Posterior cingulate gyrus (tissue), 11 donors: ENCODE data around the gene RAPGEF4.

ENCODE experiments used
- DNase-seq, 10 donors: peaks; one replicate each; pipeline versions ENCODE4 v3.0.0 to v3.0.0-alpha.2; 2020 to 2021; ENCODE audit warnings: mixed read lengths in 3 of 10
- intact Hi-C: fragments of 100-400 bp; cut with DNase I; formaldehyde crosslinking; loops from one replicate; pipeline ENCODE4 v1.15.1; 2023

RAPGEF4 gene

DNA sequence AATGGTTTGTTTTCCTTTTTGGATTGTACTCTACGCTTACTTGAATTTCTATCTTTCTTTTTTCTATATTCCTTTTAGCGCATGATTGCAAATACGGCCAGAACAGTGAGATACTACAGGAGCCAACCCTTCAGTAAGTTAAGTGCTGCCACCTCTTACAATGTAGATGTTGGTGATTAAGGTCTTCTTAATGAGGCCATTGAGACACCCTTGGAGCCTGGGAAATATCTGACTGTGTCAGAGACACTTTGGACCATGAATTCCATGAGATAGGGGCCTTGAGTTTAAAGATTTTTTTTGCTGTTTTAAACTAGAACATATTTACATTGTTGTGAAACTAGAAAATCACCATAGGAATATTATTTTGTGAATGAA lies 312.9 kb downstream of the RAPGEF4 start:
- no peak for DNase-seq
- intact Hi-C loops: no loop called here

DNA sequence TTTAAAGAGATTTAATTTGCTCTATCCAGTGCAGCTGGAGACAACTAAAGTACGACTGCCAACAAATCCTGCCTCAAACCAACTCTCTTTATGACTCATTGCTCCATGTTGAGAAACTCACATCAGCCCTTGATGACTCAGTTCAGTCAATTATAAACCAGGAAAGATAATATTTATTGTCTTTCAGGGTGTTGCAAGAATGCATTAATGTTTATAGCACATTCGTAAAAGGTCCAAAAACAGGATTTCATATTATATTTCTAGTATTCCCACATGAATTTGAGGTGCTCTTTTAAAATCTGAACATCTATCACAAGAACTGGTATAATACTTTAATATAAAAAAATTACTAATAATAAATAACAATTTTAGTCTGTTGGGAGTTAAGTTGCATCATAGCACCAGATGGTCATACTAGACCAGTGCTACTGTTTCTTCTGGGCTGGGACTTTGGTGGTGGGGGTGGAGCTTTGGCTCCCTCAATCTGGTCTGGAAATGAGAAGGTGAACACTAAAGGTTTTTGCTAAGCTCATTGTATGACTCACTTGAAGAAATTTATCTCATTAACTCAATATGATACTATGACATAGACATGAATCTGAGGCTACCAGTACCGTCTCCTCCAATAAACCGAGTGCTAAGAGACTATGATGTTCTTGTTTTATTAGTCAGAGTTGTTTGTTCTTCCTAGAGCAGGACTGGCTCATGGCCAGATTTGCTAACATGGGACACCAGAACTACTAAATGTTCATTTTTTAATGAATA lies 313.4 kb downstream of the RAPGEF4 start:
- intact Hi-C loops: no loop called here

GRCh38 chr2:173049831-173050230 lies 314.2 kb downstream of the RAPGEF4 start:
- no peak for DNase-seq
- intact Hi-C loops: no loop called here

More for the DNA sequence above, 313.4 kb downstream of the RAPGEF4 start:
- no peak for DNase-seq

GRCh38 chr2:173050684-173051083 lies 315.0 kb downstream of the RAPGEF4 start:
- intact Hi-C loops: no loop called here
- no peak for DNase-seq

DNA sequence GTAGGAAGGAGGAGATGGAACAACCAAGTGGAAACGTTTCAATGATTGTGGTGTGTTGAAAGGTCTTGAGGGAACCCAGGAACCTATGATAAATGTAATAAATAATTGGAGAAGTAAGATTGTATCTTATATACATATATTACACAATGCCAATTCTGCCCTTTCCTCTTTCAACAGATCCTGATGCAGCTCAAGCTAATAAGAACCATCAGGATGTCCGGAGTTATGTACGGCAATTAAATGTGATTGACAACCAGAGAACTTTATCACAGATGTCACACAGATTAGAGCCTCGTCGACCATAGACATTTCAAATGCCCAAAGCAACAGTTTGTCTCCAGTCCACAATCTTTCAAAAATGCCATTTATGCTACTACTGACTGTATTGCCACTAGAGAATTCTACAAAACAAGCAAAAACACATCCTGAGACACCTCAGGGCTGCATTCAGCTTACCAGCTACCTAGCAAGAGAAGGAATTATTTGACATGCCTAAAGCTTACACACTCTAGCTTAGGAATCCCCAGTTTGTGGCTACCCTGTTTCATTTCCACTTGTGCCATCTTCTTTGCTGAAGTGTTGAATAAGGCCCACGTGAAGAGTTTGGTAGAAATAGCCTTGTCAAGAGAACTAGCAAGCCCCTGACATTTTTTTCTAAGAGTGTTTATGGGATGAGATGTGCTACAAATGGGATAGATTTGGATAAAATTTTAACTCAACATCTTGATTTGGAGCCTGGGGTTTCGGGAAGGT lies 316.0 kb downstream of the RAPGEF4 start:
- intact Hi-C loops: no loop called here
- DNase-seq: no peak

DNA sequence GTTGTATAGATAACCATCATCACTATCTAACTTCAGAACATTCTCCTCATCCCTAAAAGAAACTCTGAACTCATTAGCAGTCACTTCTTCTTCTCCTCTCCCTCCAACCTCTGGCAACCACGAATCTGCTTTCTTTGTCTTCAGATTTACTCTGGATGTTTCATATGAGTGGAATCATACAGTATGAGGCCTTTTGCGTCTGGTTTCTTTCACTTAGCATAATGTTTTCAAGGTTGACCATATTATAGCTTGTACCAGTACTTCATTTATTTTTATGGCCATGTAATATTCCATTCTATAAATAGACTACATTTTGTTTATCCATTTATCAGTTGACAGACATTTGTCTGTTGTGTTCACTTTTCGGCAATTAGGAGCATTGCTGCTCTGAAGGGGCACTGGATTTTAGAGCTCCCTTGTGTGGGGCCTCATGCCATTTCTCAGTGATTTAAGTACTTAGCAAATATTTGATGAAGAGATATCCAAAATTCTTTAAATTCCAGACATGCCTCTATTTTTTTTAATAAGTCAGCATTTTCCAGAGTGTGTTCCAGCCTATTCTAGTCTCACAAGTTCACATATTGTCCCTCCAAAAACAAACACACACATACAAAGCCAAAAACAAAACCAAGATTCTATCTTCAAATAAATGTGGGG lies 317.5 kb downstream of the RAPGEF4 start:
- DNase-seq: no peak
- intact Hi-C loops: no loop called here

DNA sequence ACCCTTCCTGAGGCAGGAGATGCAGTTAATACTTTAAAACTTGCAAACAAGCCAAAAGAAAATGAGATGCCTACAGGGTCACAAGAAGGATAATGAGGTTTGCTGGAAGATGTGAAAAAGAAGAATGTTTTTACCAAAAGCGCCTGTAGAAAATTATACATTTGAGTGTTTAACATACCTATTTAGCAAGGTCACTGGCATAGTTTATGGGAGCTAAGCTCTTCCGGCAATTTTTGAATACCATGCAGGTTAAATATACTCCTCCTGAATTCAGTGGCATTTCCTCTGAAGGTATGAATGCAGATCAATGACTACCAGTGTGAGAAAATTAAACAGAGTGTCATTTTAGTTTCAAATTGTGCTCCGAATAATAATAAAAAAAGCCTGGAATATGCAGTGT lies 318.8 kb downstream of the RAPGEF4 start:
- intact Hi-C loops: no loop called here
- no peak for DNase-seq

- intact Hi-C loops: no loop called here
- DNase-seq: no peak
These were observed 321.2 kb downstream of the RAPGEF4 start for GRCh38 chr2:173056705-173057364.

DNA sequence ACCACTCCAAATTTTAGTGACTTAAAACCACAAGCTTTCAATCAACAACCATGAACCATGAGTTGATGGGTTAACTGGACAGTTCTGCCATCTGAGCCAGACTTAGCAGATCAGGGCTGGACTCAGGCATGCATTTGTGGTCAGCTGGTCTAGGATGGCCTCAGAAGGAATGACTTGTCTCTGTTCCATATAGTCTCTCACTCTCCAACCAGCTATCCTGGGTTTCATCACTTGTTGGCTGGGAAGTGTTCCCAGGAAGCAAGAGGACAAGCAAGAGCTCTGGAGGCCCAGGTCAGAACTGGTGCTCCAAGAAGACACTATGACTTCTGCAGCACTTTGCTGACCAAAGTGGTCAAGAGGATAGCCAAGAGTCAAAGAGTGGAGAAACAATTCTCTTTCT lies 322.5 kb downstream of the RAPGEF4 start:
- intact Hi-C loops: no loop called here
- no peak for DNase-seq

DNA sequence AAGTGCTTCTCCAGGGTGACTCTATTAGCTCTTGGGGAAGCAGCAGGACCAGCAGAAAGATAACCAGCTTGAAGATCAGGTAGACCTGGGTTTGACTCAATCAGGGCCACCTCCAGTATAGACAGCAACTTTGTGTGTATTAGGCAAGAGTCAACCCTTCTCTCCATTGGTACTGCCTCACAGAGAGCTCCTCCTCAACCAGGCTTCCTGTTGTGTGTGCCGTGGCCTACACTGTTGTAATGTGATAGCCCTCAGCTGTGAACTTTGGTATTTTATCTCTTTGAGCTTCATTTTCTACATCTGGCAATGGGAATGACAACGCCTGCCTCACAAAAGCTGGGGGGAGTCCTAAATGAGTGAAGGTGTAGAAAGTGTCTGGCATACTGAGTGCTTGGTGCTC lies 323.0 kb downstream of the RAPGEF4 start:
- intact Hi-C loops: no loop called here
- no peak for DNase-seq

- no peak for DNase-seq
- intact Hi-C loops: no loop called here
These were observed 323.6 kb downstream of the RAPGEF4 start for GRCh38 chr2:173059292-173059691.

- intact Hi-C loops: no loop called here
- no peak for DNase-seq
These were observed 324.4 kb downstream of the RAPGEF4 start for GRCh38 chr2:173059971-173060461.

DNA sequence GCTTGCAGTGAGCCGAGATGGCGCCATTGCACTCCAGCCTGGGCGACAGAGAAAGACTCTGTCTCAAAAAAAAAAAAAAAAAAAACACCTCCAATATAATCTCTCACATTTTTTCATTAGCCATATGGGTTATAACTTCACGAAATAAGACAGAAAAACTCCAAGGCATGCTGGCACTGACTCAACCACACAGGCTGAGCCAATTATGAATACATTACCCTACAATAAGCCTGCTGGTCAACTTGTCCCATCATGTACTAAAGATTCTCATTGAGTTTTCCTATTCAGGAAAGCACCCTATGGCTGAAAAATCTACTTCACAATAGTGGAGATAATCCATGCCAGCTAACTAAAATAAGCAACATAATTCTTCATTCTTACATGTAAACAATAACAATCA lies 327.2 kb downstream of the RAPGEF4 start:
- DNase-seq: no peak
- intact Hi-C loops: no loop called here

GRCh38 chr2:173064151-173064805 lies 328.6 kb downstream of the RAPGEF4 start:
- intact Hi-C loops: no loop called here
- DNase-seq: no peak

DNA sequence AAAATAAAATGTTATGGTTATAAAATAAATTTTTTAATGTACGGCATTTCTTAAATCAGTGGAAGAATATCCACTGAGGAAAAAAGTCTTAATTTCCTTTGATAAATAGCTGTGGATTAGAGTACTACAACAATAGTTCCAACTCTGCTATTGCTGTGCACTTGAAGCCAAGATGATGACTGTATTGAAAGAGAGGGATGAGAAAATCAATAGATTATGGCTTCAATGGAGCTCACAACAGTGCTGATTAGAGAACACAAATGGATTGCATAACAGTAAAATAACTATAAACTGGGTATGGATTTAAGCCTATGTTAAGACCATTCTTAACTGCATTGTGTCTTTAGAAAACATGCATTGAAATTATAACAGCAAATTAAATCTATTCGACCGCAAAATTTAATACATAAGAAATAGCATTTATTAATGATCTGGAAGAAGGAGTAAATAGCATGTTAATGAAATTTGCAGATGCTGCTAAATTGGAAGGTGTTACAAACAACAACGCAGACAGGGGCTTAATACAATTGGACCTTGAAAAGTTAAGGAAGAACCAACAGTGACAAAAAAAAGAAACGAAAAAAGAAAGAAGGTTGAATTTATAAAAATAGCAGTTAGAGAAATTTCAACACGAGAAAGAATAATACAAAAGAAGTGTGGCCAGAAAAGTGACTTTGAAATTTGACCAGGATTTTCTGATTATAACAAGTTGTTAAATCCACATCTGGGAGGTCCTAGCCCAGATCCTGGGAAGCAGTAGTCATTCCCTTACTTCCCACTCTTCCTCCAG lies 331.4 kb downstream of the RAPGEF4 start:
- intact Hi-C loops: no loop called here

DNA sequence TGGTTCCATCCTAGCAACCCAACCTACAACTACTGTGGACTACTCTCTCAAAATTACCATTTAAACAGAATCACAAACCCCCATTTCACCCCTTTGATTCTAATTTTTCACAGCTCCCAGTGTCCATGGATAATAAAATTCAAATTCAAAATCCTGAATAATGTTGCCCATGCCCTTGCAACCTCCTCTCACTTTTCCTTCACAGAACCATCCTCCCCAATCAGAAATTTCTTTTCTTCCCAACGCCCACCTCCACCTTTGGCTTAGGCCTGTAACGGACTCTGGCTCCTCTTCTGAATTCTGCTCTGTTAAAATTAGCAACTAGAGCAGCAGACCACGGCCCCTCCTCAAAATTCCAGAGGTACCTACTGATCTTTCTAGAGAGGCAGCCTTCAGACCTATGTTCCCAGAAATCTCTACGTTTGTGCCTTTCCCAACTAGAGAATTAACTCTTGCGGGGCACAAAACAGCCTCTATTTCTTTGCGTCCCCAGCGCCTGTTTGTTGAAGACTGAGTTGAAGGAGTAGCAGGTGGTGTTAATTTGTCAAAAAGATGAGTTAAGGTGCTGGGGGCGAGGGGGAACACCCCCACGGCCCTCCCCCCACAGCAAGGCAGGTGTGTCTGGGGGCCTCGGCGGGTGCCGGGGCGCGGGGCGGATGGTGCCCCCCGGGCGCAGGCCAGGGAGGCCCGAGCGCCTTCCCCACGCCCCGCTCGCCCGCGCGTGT lies 339.6 kb downstream of the RAPGEF4 start:
- intact Hi-C loops: no loop called here
- DNase-seq: no peak

More for the DNA sequence above, 331.4 kb downstream of the RAPGEF4 start:
- no peak for DNase-seq

DNA sequence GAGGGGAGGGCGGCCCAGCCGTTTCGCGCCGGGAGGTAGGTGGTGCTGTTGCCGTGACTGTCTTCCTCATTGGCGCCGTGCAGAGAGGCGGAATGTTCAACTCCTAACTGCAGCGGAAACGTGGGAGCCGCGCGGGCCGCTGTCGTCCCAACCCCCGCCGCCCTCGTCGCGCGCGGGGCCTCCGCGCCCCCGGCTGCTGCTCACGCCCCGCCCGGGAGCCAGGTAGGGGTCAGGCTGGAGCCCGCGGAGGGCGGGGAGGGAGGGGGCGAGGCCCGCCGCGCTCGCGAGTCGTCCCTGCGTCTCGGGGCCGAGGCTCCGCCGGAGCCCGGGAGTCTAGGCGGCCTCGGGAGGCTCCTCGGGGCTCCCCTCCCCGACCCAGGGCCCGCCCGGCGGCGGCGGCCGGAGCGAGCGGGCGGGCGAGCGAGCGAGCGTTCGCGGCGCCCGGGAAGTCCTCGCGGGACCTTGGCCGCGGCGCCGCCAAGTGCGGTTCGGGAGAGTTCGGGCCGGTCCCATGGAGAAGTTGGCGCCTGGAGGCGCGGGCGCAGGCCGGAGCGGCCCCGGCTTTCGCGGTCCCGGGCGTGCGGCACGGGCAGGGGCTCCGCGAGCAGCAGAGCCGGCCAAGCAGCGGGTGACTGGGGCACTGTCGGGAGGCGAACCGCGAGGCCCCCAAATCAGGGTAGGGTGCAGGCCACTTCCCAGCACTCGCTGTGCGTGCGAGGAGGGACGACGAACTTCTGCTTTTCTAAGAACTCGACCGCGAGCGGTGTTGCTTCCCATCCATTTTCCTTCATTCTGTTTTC lies 340.3 kb downstream of the RAPGEF4 start, which contains the start of gene MAP3K20:
TSS of gene MAP3K20 (plus strand) at position 66 of the 800 bp plus-strand sequence. CDS start 15,186 bp downstream, outside the sequence.
- intact Hi-C loops: no loop called here
- DNase-seq: peak; percentile 25 to 91 (median 60)
